Tibial artery (tissue), 4 donors: Measurements from ENCODE around the gene TULP4.
"Not testable (repeated sequence)": the region's sequence is repeated elsewhere in the genome, so short reads cannot be mapped to it uniquely, and the experiment has no call there.

Source experiments
- DNase-seq, 2 donors: peaks; one replicate each; pipeline ENCODE4 v3.0.0-alpha.2; 2019
- H3K27ac ChIP-seq, 2 donors: fragments of 200-600 bp; sonication (generic) in 1 of 2; 1 replicate in 1 of 2; 2 replicates in 1 of 2; pipeline ENCODE4 v1.5.1; 2018 to 2019; ENCODE audit warnings: mild to moderate bottlenecking in 1 of 2
- H3K27me3 ChIP-seq, 2 donors: fragments of 200-600 bp; sonication (generic) in 1 of 2; one replicate each; pipeline versions ENCODE4 v1.5.1 to v1.6.0; 2016 to 2019
- H3K36me3 ChIP-seq, 3 donors: fragments of 200-600 bp; sonication (generic) in 2 of 3; one replicate each; pipeline ENCODE4 v1.5.1; 2016 to 2019; ENCODE audit warnings: mild to moderate bottlenecking in 2 of 3
- H3K4me1 ChIP-seq, 4 donors: fragments of 200-600 bp; sonication (generic) in 2 of 4; 1 replicate in 3 of 4; 2 replicates in 1 of 4; pipeline ENCODE4 v1.5.1; 2016 to 2019
- H3K4me3 ChIP-seq, 2 donors: fragments of 200-600 bp; sonication (generic) in 1 of 2; 1 replicate in 1 of 2; 2 replicates in 1 of 2; pipeline ENCODE4 v1.5.1; 2018 to 2019; ENCODE audit warnings: mild to moderate bottlenecking in 2 of 2
- H3K9me3 ChIP-seq, 3 donors: fragments of 200-600 bp; sonication (generic) in 1 of 3; one replicate each; pipeline ENCODE4 v1.5.1; 2016 to 2019
- intact Hi-C: fragments of 100-400 bp; cut with DNase I; formaldehyde crosslinking; loops from one replicate; pipeline ENCODE4 v1.15.0; 2023; ENCODE audit warnings: low total_unique reads
- TF ChIP-seq, protein P1 (sequence below), 2 experiments: fragments of 200-600 bp in 1 of 2; fragments of 450-650 bp in 1 of 2; IDR thresholded peaks; one replicate each; pipeline ENCODE4 v1.5.1; 2017 to 2019; ENCODE audit warnings: antibody characterized with exemption in 2 of 2, mild to moderate bottlenecking in 1 of 2, moderate library complexity in 1 of 2

Gene TULP4

DNA sequence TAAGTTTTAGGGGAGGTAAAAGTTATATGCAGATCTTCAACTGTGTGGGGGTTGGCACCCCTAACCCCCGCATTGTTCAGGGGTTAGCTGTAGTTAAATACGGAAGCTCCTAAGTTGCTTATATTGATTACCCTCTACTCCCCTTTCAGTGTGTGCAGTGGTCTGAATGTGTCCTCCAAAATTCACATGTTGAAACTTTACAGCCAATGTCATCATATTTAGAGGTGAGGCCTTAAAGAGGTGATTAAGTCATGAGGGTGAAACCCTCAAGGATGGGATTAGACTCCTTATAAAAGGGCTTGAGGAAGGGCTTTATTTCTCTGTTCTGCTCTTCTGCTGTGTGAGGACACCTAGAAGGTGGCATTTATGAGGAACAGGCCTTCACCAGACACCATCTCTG is 22.3 kb downstream of the TULP4 start:
- TF ChIP-seq, protein P1, sequence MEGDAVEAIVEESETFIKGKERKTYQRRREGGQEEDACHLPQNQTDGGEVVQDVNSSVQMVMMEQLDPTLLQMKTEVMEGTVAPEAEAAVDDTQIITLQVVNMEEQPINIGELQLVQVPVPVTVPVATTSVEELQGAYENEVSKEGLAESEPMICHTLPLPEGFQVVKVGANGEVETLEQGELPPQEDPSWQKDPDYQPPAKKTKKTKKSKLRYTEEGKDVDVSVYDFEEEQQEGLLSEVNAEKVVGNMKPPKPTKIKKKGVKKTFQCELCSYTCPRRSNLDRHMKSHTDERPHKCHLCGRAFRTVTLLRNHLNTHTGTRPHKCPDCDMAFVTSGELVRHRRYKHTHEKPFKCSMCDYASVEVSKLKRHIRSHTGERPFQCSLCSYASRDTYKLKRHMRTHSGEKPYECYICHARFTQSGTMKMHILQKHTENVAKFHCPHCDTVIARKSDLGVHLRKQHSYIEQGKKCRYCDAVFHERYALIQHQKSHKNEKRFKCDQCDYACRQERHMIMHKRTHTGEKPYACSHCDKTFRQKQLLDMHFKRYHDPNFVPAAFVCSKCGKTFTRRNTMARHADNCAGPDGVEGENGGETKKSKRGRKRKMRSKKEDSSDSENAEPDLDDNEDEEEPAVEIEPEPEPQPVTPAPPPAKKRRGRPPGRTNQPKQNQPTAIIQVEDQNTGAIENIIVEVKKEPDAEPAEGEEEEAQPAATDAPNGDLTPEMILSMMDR (IDR thresholded peaks at IDR 0.05), result no peak
- no peak overlapping the region for H3K27ac ChIP-seq
- intact Hi-C loops, result no loop called here
- no peak for DNase-seq
- no peaks in the 10 kb centered on the region for H3K9me3 ChIP-seq
- H3K4me1 ChIP-seq, result no peaks in the 10 kb centered on the region
- H3K36me3 ChIP-seq, result no peaks in the 10 kb centered on the region
- no peaks in the 10 kb centered on the region for H3K27me3 ChIP-seq
- H3K4me3 ChIP-seq, result no peak overlapping the region

DNA sequence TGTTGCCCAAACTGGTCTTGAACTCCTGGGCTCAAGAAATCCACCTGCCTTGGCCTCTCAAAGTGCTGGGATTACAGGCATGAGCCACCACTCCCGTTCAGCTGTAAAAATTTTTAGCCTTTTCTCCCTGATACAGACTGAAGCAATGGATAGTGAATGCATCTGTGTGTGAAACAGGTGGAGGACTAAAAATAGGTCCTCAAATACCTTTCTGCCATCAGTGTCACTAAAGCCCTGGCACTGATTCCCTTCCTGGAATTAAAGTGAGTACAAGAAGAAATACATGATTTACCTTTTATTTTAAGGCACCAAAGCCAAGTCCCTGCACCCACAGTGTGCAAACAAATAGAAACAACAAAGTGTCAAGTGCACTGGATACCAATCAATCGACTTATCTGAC is 25.1 kb downstream of the TULP4 start:
- Histone ChIP-seq H3K27ac (no peak overlapping the region), H3K36me3 (no peaks in the 10 kb centered on the region), H3K4me1 (peaks cover 0 to 5% (median 0%) of the 10 kb centered on the region in 4 donors), H3K27me3 (no peaks in the 10 kb centered on the region), H3K9me3 (no peaks in the 10 kb centered on the region), H3K4me3 (no peak overlapping the region)
- TF ChIP-seq, protein P1 (IDR thresholded peaks at IDR 0.05), result no peak
- intact Hi-C loops, result no loop called here
- DNase-seq, result no peak

DNA sequence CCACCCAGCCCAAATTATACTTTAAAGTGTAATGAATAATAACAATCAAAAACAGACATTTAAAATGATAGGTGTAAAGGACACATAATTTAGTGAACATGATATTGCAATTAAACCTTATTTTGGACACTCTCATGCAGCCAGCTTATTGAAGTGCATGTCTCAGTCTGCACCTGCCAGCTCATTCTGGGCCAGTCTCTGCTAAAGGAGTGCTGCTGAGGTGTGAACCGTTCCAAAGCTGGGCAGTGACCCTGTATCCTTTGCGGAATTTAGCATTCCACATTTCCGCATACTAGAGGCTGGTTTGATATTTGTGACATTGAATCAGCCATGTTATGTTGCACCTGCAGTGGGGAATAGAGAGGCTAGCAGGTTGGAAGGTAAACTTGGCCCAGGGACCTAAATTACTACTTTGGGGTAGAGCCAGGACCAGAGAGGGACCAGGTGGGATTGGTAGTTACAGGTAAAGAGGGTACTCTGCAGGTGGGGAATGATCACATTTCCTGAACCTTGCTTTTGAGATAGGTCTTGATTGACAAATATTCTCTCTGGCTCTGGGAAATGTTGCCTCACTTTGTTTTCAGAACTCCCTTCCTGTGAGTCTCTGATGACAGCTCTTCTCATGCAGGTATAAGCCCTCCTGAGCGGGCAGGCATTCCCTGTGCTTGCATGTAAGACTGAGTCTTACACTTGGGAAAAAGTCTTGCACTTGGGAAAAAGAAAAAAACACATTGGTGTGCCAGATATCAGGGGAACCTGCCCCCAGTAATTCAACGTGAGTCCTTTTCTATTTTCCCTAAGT is 26.2 kb downstream of the TULP4 start:
- no peak overlapping the region for H3K27ac ChIP-seq
- H3K4me3 ChIP-seq, result no peak overlapping the region
- H3K27me3 ChIP-seq, result no peaks in the 10 kb centered on the region
- intact Hi-C loops, result no loop called here
- TF ChIP-seq, protein P1 (IDR thresholded peaks at IDR 0.05), result no peak
- H3K4me1 ChIP-seq, result peaks cover 0 to 5% (median 0%) of the 10 kb centered on the region in 4 donors
- no peaks in the 10 kb centered on the region for H3K36me3 ChIP-seq
- DNase-seq, result no peak
- no peaks in the 10 kb centered on the region for H3K9me3 ChIP-seq

DNA sequence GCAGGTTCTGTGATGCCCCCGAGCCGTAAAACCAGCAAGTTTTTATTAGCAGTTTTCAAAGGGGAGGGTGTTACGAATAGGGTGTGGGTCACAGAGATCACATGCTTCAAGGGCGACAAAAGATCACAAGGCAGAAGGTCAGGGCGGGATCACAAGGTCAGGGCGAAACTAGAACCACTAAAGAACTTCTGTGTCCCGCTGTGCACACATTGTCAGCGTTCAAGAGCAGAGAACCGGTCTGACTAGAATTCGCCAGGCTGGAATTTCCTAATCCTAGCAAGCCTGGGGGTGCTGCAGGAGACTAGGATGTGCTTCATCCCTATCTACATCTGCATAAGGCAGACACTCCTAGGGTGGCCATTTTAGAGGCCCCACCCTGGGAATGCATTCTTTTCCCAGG is 26.9 kb downstream of the TULP4 start:
- DNase-seq, H3K36me3 ChIP-seq, H3K27ac ChIP-seq, H3K9me3 ChIP-seq, H3K4me3 ChIP-seq, intact Hi-C loops, H3K27me3 ChIP-seq, H3K4me1 ChIP-seq: not testable (repeated sequence)

DNA sequence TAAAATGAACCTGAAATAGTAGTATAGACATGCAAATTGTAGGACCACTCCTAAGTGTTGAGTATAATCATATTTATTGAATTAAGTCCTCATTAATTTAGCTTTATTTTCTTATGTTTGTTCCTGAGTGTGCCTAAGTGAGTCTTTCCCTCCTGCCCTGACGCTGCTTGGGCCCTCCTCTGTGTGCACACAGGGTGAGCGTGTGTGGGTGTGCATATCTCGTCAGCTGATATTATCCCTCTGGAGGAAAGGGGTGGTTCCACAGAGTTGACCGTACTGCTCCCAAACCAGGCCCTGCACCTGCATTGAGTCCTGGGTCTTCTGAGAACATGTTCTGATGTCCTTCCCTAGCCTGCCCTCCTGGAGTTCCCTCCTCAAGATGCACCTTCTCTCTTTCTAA is 28.0 kb downstream of the TULP4 start:
- H3K27me3 ChIP-seq, result no peaks in the 10 kb centered on the region
- no peaks in the 10 kb centered on the region for H3K9me3 ChIP-seq
- TF ChIP-seq, protein P1 (IDR thresholded peaks at IDR 0.05), result no peak
- intact Hi-C loops, result no loop called here
- H3K36me3 ChIP-seq, result no peaks in the 10 kb centered on the region
- no peak overlapping the region for H3K27ac ChIP-seq
- peaks cover 0 to 5% (median 0%) of the 10 kb centered on the region in 4 donors for H3K4me1 ChIP-seq
- H3K4me3 ChIP-seq, result no peak overlapping the region
- DNase-seq, result no peak

DNA sequence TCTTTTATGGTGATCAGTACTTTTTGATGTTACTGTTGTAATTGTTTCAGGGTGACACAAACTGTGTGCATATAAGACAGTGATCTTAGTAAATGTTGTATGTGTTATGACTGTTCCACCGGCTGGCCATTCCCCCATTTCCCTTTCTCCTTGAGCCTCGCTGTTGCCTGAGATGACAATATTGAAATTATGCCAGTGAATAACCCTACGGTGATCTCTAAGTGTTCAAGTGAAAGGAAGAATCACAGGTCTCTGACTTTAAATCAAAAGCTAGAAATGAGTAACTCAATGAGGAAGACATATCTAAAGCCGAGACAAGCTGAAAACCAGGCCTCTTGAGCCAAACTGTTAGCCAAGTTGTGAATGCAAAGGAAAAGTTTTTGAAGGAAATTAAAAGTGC is 32.3 kb downstream of the TULP4 start:
- H3K27ac ChIP-seq, result no peak overlapping the region
- H3K27me3 ChIP-seq, result no peaks in the 10 kb centered on the region
- H3K4me1 ChIP-seq, result peaks cover 0 to 5% (median 0%) of the 10 kb centered on the region in 4 donors
- DNase-seq, result no peak
- intact Hi-C loops, result no loop called here
- no peaks in the 10 kb centered on the region for H3K36me3 ChIP-seq
- H3K4me3 ChIP-seq, result no peak overlapping the region
- no peaks in the 10 kb centered on the region for H3K9me3 ChIP-seq
- TF ChIP-seq, protein P1 (IDR thresholded peaks at IDR 0.05), result no peak

DNA sequence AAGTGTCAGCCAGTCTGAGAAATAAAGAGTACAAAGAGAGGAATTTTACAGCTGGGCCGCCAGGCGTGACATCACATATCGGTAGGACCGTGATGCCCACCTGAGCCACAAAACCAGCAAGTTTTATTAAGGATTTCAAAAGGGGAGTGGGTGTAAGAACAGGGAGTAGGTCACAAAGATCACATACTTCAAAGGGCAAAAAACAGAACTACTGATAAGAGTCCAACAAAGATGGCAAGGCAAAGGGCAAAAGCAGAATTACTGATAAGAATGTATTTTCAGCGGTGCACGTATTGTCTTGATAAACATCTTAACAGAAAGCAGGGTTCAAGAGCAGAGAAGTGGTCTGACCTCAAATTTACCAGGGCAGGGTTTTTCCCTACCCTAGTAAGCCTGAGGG is 33.2 kb downstream of the TULP4 start:
- DNase-seq, H3K4me3 ChIP-seq, H3K27ac ChIP-seq, H3K4me1 ChIP-seq, intact Hi-C loops, H3K27me3 ChIP-seq, H3K9me3 ChIP-seq, H3K36me3 ChIP-seq: not testable (repeated sequence)
